ENCODE data around the gene RNASE13.
"Not testable (repeated sequence)": the region's sequence is repeated elsewhere in the genome, so short reads cannot be mapped to it uniquely, and the experiment has no call there.

RNASE13 gene

DNA sequence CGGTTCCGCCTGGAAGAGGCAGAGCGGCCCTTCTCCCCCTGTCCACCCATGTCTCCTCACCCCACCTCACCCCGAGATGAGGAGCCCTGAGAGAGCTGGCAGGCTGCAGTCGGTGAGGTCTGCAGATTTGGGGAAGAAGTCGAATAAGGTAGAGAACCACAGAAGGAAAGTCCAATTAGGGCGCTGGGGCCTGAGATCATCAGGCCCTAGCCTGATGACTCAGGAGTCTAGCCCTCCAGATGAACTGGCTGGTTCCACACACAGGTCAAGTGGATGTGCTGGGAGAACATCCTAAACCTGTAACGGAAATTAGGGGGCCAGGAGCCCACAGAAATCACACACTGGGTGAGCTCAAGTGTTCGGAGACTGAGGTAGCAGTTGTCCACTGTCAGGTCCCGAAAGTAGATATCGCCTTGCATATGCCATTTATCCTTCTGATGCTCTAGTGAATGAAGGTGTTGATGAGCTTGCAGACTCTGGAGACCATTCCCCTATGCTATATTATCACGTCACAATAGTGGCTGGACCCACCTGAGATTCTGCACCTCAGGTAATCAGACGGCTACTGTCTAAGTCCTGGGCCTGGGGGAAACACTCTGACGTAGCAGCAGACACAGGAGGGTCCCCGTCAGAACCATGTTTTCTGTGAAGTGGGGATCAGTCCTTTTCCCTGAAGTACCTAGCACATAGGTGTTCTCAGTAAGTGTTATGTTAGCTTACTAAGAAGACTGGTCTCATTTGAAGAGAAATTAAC lies 45.7 kb downstream of the RNASE13 start:
- no peak for DNase-seq (ENCODE audit: low read depth)

GRCh38 chr14:20986811-20987210 lies 47.8 kb downstream of the RNASE13 start:
- DNase-seq (ENCODE audit: low read depth), result no peak

DNA sequence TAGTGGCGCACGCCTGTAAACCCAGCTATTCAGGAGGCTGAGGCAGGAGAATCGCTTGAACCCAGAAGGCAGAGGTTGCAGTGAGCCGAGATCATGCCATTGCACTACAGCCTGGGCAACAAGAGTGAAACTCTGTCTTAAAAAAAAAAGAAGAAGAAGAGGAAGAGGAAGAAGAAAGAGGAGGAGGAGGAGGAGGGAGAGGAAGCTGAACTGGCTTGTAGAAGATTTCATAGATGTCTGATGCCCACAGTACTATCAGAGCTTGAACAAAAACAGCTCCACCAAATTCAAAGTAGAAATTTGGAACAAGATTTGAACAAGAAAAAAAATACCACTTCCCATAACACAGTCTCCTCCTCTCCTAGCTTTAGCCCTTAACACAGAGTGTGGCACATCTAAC lies 49.0 kb downstream of the RNASE13 start:
- DNase-seq (ENCODE audit: low read depth), result not testable (repeated sequence)

Data from stimulated activated CD8-positive, alpha-beta memory T cell treated with anti-CD3 and anti-CD28 coated beads, Interleukin-15, amount 100 ng/mL, for 1 hour (primary cell).